Mesodermal cell (in vitro differentiated cells): Measurements from ENCODE around the gene PHLDB2. TPM values are rescaled to one million over a fixed set of nuclear protein-coding genes. Genes with fewer than 3 reads are reported as not detected.
"Not testable (repeated sequence)": the region's sequence is repeated elsewhere in the genome, so short reads cannot be mapped to it uniquely, and the experiment has no call there.

Source experiments
- H3K27ac ChIP-seq: 2 replicates; pipeline ENCODE4 v1.7.0; 2013; ENCODE audit warnings: mild to moderate bottlenecking, low read depth, low read length, moderate library complexity; ENCODE audit not compliant: severe bottlenecking
- H3K36me3 ChIP-seq: 2 replicates; pipeline ENCODE4 v1.7.1; 2013; ENCODE audit warnings: mild to moderate bottlenecking, low read length, moderate library complexity; ENCODE audit not compliant: control insufficient read depth, insufficient read depth
- H3K4me1 ChIP-seq: one replicate; pipeline ENCODE4 v1.7.1; 2013; ENCODE audit warnings: mild to moderate bottlenecking, low read length; ENCODE audit not compliant: insufficient read depth, control insufficient read depth, poor library complexity, severe bottlenecking
- H3K4me3 ChIP-seq: 2 replicates; pipeline ENCODE4 v1.7.0; 2013; ENCODE audit warnings: low read length, control low read depth, mild to moderate bottlenecking; ENCODE audit not compliant: insufficient read depth, poor library complexity, severe bottlenecking; ENCODE audit errors: extremely low read depth
- H3K9me3 ChIP-seq: 2 replicates; pipeline ENCODE4 v1.7.1; 2013; ENCODE audit warnings: mild to moderate bottlenecking, low read length, moderate library complexity; ENCODE audit not compliant: control insufficient read depth
- WGBS, 2 experiments: methylation state at CpG; one replicate each; pipeline ENCODE4 v1.1.5; 2013; ENCODE audit warnings: missing lambda C conversion rate in 2 of 2; ENCODE audit not compliant: insufficient coverage in 2 of 2; 5-methylcytosine and 5-hydroxymethylcytosine counted together
- polyA plus RNA-seq, 2 experiments: library from polyadenylated mRNA; stranded (reverse); fragments of 50-300 nt; gene quantifications; one replicate each; pipeline ENCODE4 v1.2.3, GENCODE V29; 2013

PHLDB2 gene
- polyA plus RNA-seq (2013, experiment 1 of 2), result 46.1 TPM
- polyA plus RNA-seq (2013, experiment 2 of 2), result 46.3 TPM

GRCh38 chr3:111859061-111859973, at the start of gene PHLDB2:
PHLDB2 (plus strand) TSS chr3:111859265; CDS start chr3:111884078, 24,813 bp downstream.
- Histone ChIP-seq H3K4me3 (peak within 1 kb of the TSS; percentile 91), H3K27ac (peak within 1 kb of the TSS; percentile 98), H3K4me1 (peaks cover 26% of the 10 kb centered on the region), H3K9me3 (no peaks in the 10 kb centered on the region), H3K36me3 (no peaks in the 10 kb centered on the region)
- 0% methylated on average over 49 to 53 of the region's 78 CpGs for WGBS, 2 experiments

DNA sequence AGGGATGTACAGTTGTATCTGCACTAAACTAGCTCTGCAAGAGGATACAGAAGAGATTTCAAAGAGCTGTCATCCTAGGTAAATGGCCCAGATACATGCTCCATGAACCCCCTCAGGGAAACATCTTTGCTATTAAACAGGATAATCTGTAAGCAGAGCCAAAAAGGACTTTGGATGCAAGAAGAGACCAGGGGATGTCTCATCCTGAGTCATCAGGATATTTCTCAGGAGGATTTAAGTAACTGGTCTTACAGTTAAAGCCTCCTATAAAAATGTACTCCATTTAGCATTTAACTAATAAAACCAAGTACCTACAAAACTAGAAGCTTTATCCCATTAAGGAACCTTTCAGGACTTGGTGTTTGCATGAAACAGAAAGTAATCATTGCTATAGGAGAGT, 48.2 kb upstream of the PHLDB2 start:
- H3K4me3 ChIP-seq, result no peak overlapping the region
- H3K4me1 ChIP-seq, result peaks cover 47% of the 10 kb centered on the region
- H3K27ac ChIP-seq, result peak overlapping the region; percentile 42
- peaks cover 17% of the 10 kb centered on the region for H3K9me3 ChIP-seq
- no peaks in the 10 kb centered on the region for H3K36me3 ChIP-seq

DNA sequence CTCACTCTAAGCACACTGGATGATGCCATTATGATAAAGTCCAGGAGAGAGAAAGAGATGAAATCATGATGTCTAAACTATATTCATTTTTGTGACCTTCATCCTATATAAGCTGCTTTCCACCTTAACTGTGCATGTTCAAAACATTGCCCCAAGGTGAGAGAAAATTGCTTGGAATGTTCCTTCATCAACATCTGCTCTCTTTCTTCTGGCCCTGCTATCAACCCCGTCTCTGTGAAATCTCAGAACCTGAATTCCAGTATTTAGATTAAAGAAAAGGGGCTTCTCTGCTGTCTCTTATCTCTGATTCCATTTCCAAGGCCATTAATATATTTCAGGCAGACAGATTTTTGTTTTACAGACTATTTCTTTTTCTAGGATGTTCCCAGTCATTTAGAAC, 47.3 kb upstream of the PHLDB2 start:
- peaks cover 47% of the 10 kb centered on the region for H3K4me1 ChIP-seq
- H3K9me3 ChIP-seq, result peaks cover 23% of the 10 kb centered on the region
- H3K4me3 ChIP-seq, result no peak overlapping the region
- WGBS, 2 experiments, result 80% methylated on average over 1 of the region's 1 CpG; no CpG with 5 or more reads in 1 of the 2 experiments
- peak overlapping the region; percentile 57 for H3K27ac ChIP-seq
- H3K36me3 ChIP-seq, result no peaks in the 10 kb centered on the region

DNA sequence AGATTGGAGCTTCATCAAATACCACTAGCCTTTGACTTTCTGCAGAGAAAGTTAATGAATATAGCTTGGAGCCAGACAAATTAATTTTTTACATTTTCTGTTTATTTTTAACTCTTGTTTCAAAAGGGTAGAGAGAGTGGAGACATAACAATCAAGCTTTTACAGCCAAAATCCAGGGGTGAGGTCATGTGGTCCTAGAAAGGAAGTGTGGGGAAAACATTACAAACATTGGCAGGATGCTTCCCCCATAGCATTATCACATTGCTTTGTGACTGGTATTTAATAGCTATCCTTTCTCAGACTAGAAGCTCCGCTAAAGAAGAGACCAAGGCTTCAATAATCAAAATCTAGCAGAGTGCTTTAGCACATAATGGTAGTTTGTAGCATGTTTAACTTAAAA, 46.4 kb upstream of the PHLDB2 start:
- Histone ChIP-seq H3K27ac (peak overlapping the region; percentile 57), H3K36me3 (no peaks in the 10 kb centered on the region), H3K9me3 (peaks cover 23% of the 10 kb centered on the region), H3K4me1 (peaks cover 47% of the 10 kb centered on the region), H3K4me3 (no peak overlapping the region)
- 80% methylated on average over 1 of the region's 1 CpG; no CpG with 5 or more reads in 1 of the 2 experiments for WGBS, 2 experiments

DNA sequence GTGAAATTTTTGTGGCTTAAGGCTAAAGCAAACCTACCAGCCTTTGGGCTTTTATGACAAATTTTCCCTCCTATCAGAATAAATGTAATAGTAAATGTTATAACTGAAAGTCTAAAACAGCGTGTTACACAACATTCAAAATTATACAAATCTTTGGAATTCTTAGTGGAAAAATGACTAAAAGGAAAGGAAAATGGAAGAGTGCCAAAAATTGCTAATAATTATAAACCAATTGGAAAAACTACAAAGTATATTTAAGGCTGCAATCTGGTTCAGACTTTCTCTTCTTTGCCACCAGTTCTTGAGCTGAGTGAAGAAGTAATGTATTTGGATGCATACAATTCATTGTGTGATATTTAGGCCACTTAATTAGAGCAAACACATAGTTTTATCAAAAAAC, 45.6 kb upstream of the PHLDB2 start:
- Histone ChIP-seq H3K4me3 (no peak overlapping the region), H3K36me3 (no peaks in the 10 kb centered on the region), H3K9me3 (peaks cover 24% of the 10 kb centered on the region), H3K27ac (no peak overlapping the region), H3K4me1 (peaks cover 43% of the 10 kb centered on the region)
- whole genome bisulfite sequencing, 2 experiments, result no CpG with 5 or more reads among the region's 1 CpG

- peaks cover 39% of the 10 kb centered on the region for H3K4me1 ChIP-seq
Observed at GRCh38 chr3:111813979-111814378, 45.1 kb upstream of the PHLDB2 start.

GRCh38 chr3:111816771-111817170, 42.3 kb upstream of the PHLDB2 start:
- H3K9me3 ChIP-seq, result peaks cover 43% of the 10 kb centered on the region
- WGBS, 2 experiments, result 78% methylated on average over 1 of the region's 1 CpG; no CpG with 5 or more reads in 1 of the 2 experiments
- not testable (repeated sequence) for H3K36me3 ChIP-seq, H3K4me3 ChIP-seq, H3K27ac ChIP-seq
- peaks cover 13% of the 10 kb centered on the region for H3K4me1 ChIP-seq

More at GRCh38 chr3:111813979-111814378, 45.1 kb upstream of the PHLDB2 start:
- H3K36me3 ChIP-seq, result no peaks in the 10 kb centered on the region
- H3K27ac ChIP-seq, result no peak overlapping the region
- WGBS, 2 experiments, result 77 to 100% methylated on average over 1 of the region's 1 CpG
- H3K4me3 ChIP-seq, result no peak overlapping the region
- H3K9me3 ChIP-seq, result peaks cover 30% of the 10 kb centered on the region

DNA sequence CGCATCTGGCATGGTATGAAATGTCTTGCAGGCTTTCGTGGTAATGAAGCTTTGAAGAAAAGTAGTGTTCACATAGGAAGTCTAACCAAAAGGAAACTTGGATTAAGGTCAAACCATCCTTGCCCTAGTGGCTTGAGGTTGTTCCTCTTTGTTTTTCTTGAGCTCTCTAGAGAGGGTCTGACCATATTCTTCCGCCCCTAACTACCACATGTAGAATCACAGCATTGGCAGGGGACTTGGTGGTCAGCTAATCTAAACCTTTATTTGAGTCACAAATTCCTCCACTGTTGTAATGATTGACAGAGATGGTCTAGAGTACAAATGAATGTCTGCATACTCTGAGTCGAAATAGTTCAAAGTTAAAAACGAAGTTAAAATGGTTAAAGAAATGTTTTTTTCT, 39.1 kb upstream of the PHLDB2 start:
- Histone ChIP-seq H3K36me3 (no peaks in the 10 kb centered on the region), H3K4me3 (no peak overlapping the region), H3K9me3 (peaks cover 32% of the 10 kb centered on the region), H3K27ac (no peak overlapping the region), H3K4me1 (peaks cover 6% of the 10 kb centered on the region)
- 94 to 95% methylated on average over 2 of the region's 5 CpGs for WGBS, 2 experiments

- WGBS, 2 experiments, result 89 to 100% methylated on average over 1 to 2 of the region's 3 CpGs
- peaks cover 29% of the 10 kb centered on the region for H3K9me3 ChIP-seq
- no peak overlapping the region for H3K4me3 ChIP-seq
- H3K36me3 ChIP-seq, result no peaks in the 10 kb centered on the region
- H3K4me1 ChIP-seq, result peaks cover 6% of the 10 kb centered on the region
- H3K27ac ChIP-seq, result no peak overlapping the region
Observed at GRCh38 chr3:111820651-111821050, 38.4 kb upstream of the PHLDB2 start.

DNA sequence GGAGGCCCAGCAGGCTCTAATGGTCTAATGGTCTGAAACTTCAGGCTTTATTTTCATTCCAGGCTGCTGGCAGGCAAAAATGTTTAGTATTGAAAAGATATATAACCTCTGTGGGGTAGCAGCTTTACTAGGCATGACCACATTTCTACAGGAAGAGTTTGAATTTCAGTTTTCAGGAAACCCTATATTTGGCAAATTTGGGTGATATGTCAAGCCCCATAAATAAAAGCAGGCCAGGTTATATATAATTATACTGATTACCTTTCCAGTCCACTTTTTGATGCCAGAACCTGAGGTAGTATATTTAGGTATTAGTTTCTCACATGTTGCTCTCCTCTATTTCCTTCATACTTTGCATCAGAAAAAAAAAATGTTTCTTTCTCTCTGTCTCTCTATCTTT, 37.2 kb upstream of the PHLDB2 start:
- Histone ChIP-seq H3K9me3 (peaks cover 20% of the 10 kb centered on the region), H3K27ac (no peak overlapping the region), H3K4me3 (no peak overlapping the region), H3K36me3 (no peaks in the 10 kb centered on the region), H3K4me1 (peaks cover 6% of the 10 kb centered on the region)

GRCh38 chr3:111822804-111823203, 36.3 kb upstream of the PHLDB2 start:
- no CpG with 5 or more reads among the region's 1 CpG for WGBS, 2 experiments
- H3K4me3 ChIP-seq, result no peak overlapping the region
- peaks cover 20% of the 10 kb centered on the region for H3K9me3 ChIP-seq
- no peaks in the 10 kb centered on the region for H3K36me3 ChIP-seq
- peaks cover 6% of the 10 kb centered on the region for H3K4me1 ChIP-seq
- no peak overlapping the region for H3K27ac ChIP-seq
